H1 (cell line): ENCODE measurements around the gene COBLL1. TPM values are rescaled to one million over a fixed set of nuclear protein-coding genes. Genes with fewer than 3 reads are reported as not detected.

ENCODE experiments used
- CTCF ChIA-PET: fragments of 300-600 bp; sonication (Branson Sonifier 250); formaldehyde crosslinking; loops from one replicate; lab custom pipeline; 2021; ENCODE audit not compliant: partially characterized antibody; lab: Charles Lee
- POLR2A ChIA-PET: fragments of 300-600 bp; sonication (Branson Sonifier 250); formaldehyde crosslinking; loops from one replicate; lab custom pipeline; 2021; ENCODE audit warnings: inconsistent platforms; ENCODE audit not compliant: partially characterized antibody; lab: Charles Lee
- DNase-seq, 2 experiments: peaks; one replicate each; pipeline versions ENCODE4 v3.0.0 to v3.0.0-alpha.2; 2010 to 2022; ENCODE audit warnings: low spot score in 2 of 2, low read depth in 1 of 2, mixed read lengths in 1 of 2
- FAIRE-seq: peaks from 2 replicates; lab custom pipeline; 2011; peaks lifted over from hg19 to GRCh38; lab: Jason Lieb, UNC
- H2AFZ ChIP-seq: 2 replicates; pipeline ENCODE4 v1.8.1; 2012; ENCODE audit warnings: low read length, inconsistent platforms
- H2AK5ac ChIP-seq: 2 replicates; pipeline ENCODE4 v1.6.1; 2013; ENCODE audit warnings: low read depth, low read length
- H2BK120ac ChIP-seq: replicated peaks from 2 replicates; pipeline ENCODE3; 2013; ENCODE audit warnings: low read depth, low read length, inconsistent platforms
- H2BK12ac ChIP-seq: 2 replicates; pipeline ENCODE4 v1.6.1; 2013; ENCODE audit warnings: low read depth, low read length
- H2BK15ac ChIP-seq: 2 replicates; pipeline ENCODE4 v1.6.1; 2013; ENCODE audit warnings: low read length
- H2BK20ac ChIP-seq: 2 replicates; pipeline ENCODE4 v1.6.1; 2013; ENCODE audit warnings: low read length
- H2BK5ac ChIP-seq: 2 replicates; pipeline ENCODE4 v1.6.1; 2013; ENCODE audit warnings: low read depth, low read length
- H3K14ac ChIP-seq: 2 replicates; pipeline ENCODE4 v1.6.1; 2013; ENCODE audit warnings: inconsistent platforms; ENCODE audit not compliant: insufficient read length
- H3K18ac ChIP-seq: 2 replicates; pipeline ENCODE4 v1.6.1; 2013; ENCODE audit warnings: low read length; ENCODE audit errors: extremely low read depth
- H3K23ac ChIP-seq: 2 replicates; pipeline ENCODE4 v1.6.1; 2013; ENCODE audit warnings: inconsistent platforms; ENCODE audit not compliant: insufficient read length
- H3K23me2 ChIP-seq: 2 replicates; pipeline ENCODE4 v1.6.1; 2013; ENCODE audit warnings: low read depth, low read length
- H3K27ac ChIP-seq: 2 replicates; pipeline ENCODE4 v1.6.1; 2011; ENCODE audit warnings: low read depth, low read length, inconsistent platforms
- H3K27me3 ChIP-seq, 4 experiments: replicated peaks in 1 of 4; 1 replicate in 1 of 4; 2 replicates in 3 of 4; pipeline versions ENCODE4 v1.6.1 to v1.8.1; 2011 to 2013; ENCODE audit warnings: low read length in 3 of 4, mild to moderate bottlenecking in 3 of 4, inconsistent platforms in 2 of 4, mixed read lengths in 2 of 4, moderate library complexity in 1 of 4; ENCODE audit not compliant: control insufficient read depth in 3 of 4, insufficient read depth in 3 of 4; ENCODE audit errors: extremely low read depth in 1 of 4
- H3K36me3 ChIP-seq, 4 experiments: 2 replicates each; pipeline versions ENCODE4 v1.6.1 to v1.8.1; 2011 to 2013; ENCODE audit warnings: mild to moderate bottlenecking in 4 of 4, low read length in 3 of 4, moderate library complexity in 2 of 4, control low read depth in 1 of 4, inconsistent platforms in 1 of 4; ENCODE audit not compliant: insufficient read depth in 4 of 4, control insufficient read depth in 2 of 4
- H3K4ac ChIP-seq: replicated peaks from 2 replicates; pipeline ENCODE3; 2013; ENCODE audit warnings: low read length, low read depth, mixed read lengths, inconsistent platforms; ENCODE audit not compliant: insufficient read length
- H3K4me1 ChIP-seq, 4 experiments: replicated peaks in 1 of 4; 1 replicate in 1 of 4; 2 replicates in 3 of 4; pipeline versions ENCODE4 v1.6.1 to v1.8.1; 2011 to 2013; ENCODE audit warnings: low read length in 3 of 4, inconsistent platforms in 2 of 4, mixed read lengths in 1 of 4; ENCODE audit not compliant: insufficient read depth in 4 of 4, control insufficient read depth in 3 of 4
- H3K4me2 ChIP-seq, 2 experiments: 2 replicates each; pipeline versions ENCODE4 v1.6.1 to v1.8.1; 2011 to 2013; ENCODE audit warnings: low read depth in 2 of 2, low read length in 2 of 2, control low read depth in 1 of 2, inconsistent platforms in 1 of 2, mild to moderate bottlenecking in 1 of 2; ENCODE audit not compliant: insufficient read depth in 1 of 2
- H3K4me3 ChIP-seq, 4 experiments: fragments of 200-600, 300-600 bp in 1 of 4; sonication (generic), shearing (Covaris generic), sonication (Bioruptor Twin) in 1 of 4; 2 replicates each; pipeline versions ENCODE4 v1.5.1 to v1.8.1; 2011 to 2016; ENCODE audit warnings: low read length in 4 of 4, low read depth in 3 of 4, control low read depth in 2 of 4, inconsistent platforms in 2 of 4, mild to moderate bottlenecking in 2 of 4, mixed read lengths in 1 of 4, moderate library complexity in 1 of 4; ENCODE audit not compliant: insufficient read depth in 2 of 4; ENCODE audit errors: extremely low read depth in 1 of 4
- H3K56ac ChIP-seq: replicated peaks from 2 replicates; pipeline ENCODE3; 2013; ENCODE audit warnings: low read depth, mild to moderate bottlenecking, mixed read lengths, low read length, inconsistent platforms; ENCODE audit not compliant: insufficient read length
- H3K79me1 ChIP-seq: 2 replicates; pipeline ENCODE4 v1.6.1; 2013; ENCODE audit warnings: low read depth, low read length, control low read depth
- H3K79me2 ChIP-seq, 2 experiments: 2 replicates each; pipeline versions ENCODE4 v1.6.1 to v1.8.1; 2012 to 2013; ENCODE audit warnings: low read length in 2 of 2, mild to moderate bottlenecking in 2 of 2, inconsistent platforms in 1 of 2; ENCODE audit not compliant: insufficient read depth in 2 of 2, control insufficient read depth in 1 of 2
- H3K9ac ChIP-seq, 4 experiments: replicated peaks in 1 of 4; 1 replicate in 1 of 4; 2 replicates in 3 of 4; pipeline versions ENCODE4 v1.6.1 to v1.8.1; 2011 to 2013; ENCODE audit warnings: low read depth in 3 of 4, low read length in 3 of 4, control low read depth in 2 of 4, mild to moderate bottlenecking in 2 of 4, moderate library complexity in 2 of 4, inconsistent platforms in 1 of 4; ENCODE audit errors: extremely low read depth in 1 of 4
- H3K9me3 ChIP-seq, 2 experiments: 2 replicates each; pipeline versions ENCODE4 v1.6.1 to v1.8.1; 2012 to 2013; ENCODE audit warnings: mild to moderate bottlenecking in 2 of 2, moderate library complexity in 2 of 2, control low read depth in 1 of 2, inconsistent platforms in 1 of 2, low read depth in 1 of 2, low read length in 1 of 2, mixed read lengths in 1 of 2; ENCODE audit not compliant: insufficient read depth in 2 of 2
- H4K20me1 ChIP-seq, 2 experiments: replicated peaks in 1 of 2; 2 replicates each; pipeline versions ENCODE3 to v1.8.1; 2011 to 2013; ENCODE audit warnings: inconsistent platforms in 2 of 2, low read length in 2 of 2, mild to moderate bottlenecking in 1 of 2; ENCODE audit not compliant: insufficient read depth in 2 of 2, control insufficient read depth in 1 of 2
- H4K5ac ChIP-seq: 2 replicates; pipeline ENCODE4 v1.6.1; 2013; ENCODE audit warnings: low read length, low read depth, mixed read lengths, inconsistent platforms; ENCODE audit not compliant: insufficient read length
- H4K8ac ChIP-seq: 2 replicates; pipeline ENCODE4 v1.8.0; 2013; ENCODE audit warnings: mild to moderate bottlenecking, moderate library complexity, low read length, inconsistent platforms; ENCODE audit not compliant: insufficient read depth; ENCODE audit errors: extremely low read depth
- H4K91ac ChIP-seq: replicated peaks from 2 replicates; pipeline ENCODE3; 2013; ENCODE audit warnings: low read length, mixed read lengths, inconsistent platforms; ENCODE audit not compliant: insufficient read length
- USF2 ChIP-seq: IDR thresholded peaks from 2 replicates; pipeline ENCODE4 v1.6.1; 2011; ENCODE audit warnings: low read length, improper control_type of control experiment
- WGBS, 2 experiments: shearing (Covaris generic) in 1 of 2; methylation state at CpG; one replicate each; pipeline versions ENCODE4 v1.1.6 to v1.1.7; 2013 to 2015; ENCODE audit warnings: low lambda C conversion rate in 2 of 2, mixed read lengths in 2 of 2, inconsistent platforms in 1 of 2, low coverage in 1 of 2, missing lambda C conversion rate in 1 of 2; ENCODE audit not compliant: insufficient replicate concordance in 2 of 2, insufficient coverage in 1 of 2, insufficient read length in 1 of 2; ENCODE audit errors: extremely low coverage in 1 of 2, missing lambda C conversion rate in 1 of 2; 5-methylcytosine and 5-hydroxymethylcytosine counted together
- polyA plus RNA-seq, 7 experiments: library from polyadenylated mRNA; depleted of rRNA in 3 of 7; stranded (reverse) in 5 of 7; unstranded in 2 of 7; fragments of >200 nt in 5 of 7; fragments of 200-250 nt in 2 of 7; gene quantifications; 1 replicate in 5 of 7; 2 replicates in 1 of 7; 4 replicates in 1 of 7; pipeline versions ENCODE4 v1.2.1 to v1.2.3, GENCODE V29; 2011 to 2013; ENCODE audit warnings: missing spikeins in 2 of 7, mixed read lengths in 2 of 7
- total RNA-seq: library from RNA; stranded (reverse); fragmentation: NEBNext Ultra II Directional; extraction: Animal tissue kit (Norgen Biotek cat#: 25700); gene quantifications from 2 replicates; pipeline ENCODE4 v1.2.1, GENCODE V29; 2021

Gene COBLL1
- total and polyA plus RNA-seq, 2 of the 8 experiments (the other 6 are each of a cell fraction or from before 2014, with no cell fraction given): 2.2 to 6.2 TPM

GRCh38 chr2:164887434-164888144 lies 46.0 kb upstream of the COBLL1 start:
- Histone ChIP-seq H3K9ac (no peak overlapping the region), H3K9me3 (no peaks in the 10 kb centered on the region), H3K18ac (no peak overlapping the region), H4K20me1 (no peaks in the 10 kb centered on the region), H3K79me1 (no peaks in the 10 kb centered on the region), H2BK12ac (no peak overlapping the region), H4K8ac (no peak overlapping the region), H3K4me2 (no peak overlapping the region), H3K79me2 (no peaks in the 10 kb centered on the region), H3K4me1 (no peaks in the 10 kb centered on the region), H2BK5ac (no peak overlapping the region), H3K56ac (no peak overlapping the region), H4K5ac (no peak overlapping the region), H3K27me3 (no peaks in the 10 kb centered on the region), H2BK20ac (no peak overlapping the region), H3K14ac (no peak overlapping the region), H2AK5ac (no peak overlapping the region), H3K27ac (no peak overlapping the region), H3K4me3 (no peak overlapping the region), H3K23me2 (no peaks in the 10 kb centered on the region), H2BK15ac (no peak overlapping the region), H3K36me3 (no peaks in the 10 kb centered on the region), H2BK120ac (no peak overlapping the region), H3K23ac (no peak overlapping the region), H3K4ac (no peak overlapping the region), H4K91ac (no peak overlapping the region), H2AFZ (no peak overlapping the region)
- 85% methylated on average over 4 of the region's 4 CpGs; no CpG with 5 or more reads in 1 of the 2 experiments for WGBS, 2 experiments
- FAIRE-seq (no peak), DNase-seq (no peak)
- ChIA-PET CTCF (no interaction called here), POLR2A (no interaction called here)
- no peak for TF ChIP-seq USF2
